Retinal pigment epithelial cell (primary cell): ENCODE results near the gene KLK7.

Source experiments
- DNase-seq: peaks from one replicate; pipeline ENCODE4 v3.0.0-alpha.2; 2010; ENCODE audit warnings: low read depth
- H3K4me3 ChIP-seq: 2 replicates; pipeline ENCODE4 v1.5.1; 2011; ENCODE audit warnings: mild to moderate bottlenecking, low read length, control low read depth, moderate library complexity
- CTCF ChIP-seq: conservative IDR thresholded peaks from 2 replicates; pipeline ENCODE4 v1.5.1; 2011; ENCODE audit warnings: low read depth, low read length, control low read depth, inconsistent platforms

The KLK7 gene

GRCh38 chr19:50933640-50934039 is 50.1 kb downstream of the KLK7 start:
- DNase-seq = no peak
- TF ChIP-seq CTCF = no peak
- no peak overlapping the region for H3K4me3 ChIP-seq

GRCh38 chr19:50932690-50933083 is 51.0 kb downstream of the KLK7 start:
- H3K4me3 ChIP-seq = no peak overlapping the region
- DNase-seq = no peak
- no peak for TF ChIP-seq CTCF

- no peak for DNase-seq
- TF ChIP-seq CTCF = no peak
- H3K4me3 ChIP-seq = no peak overlapping the region
Observed at GRCh38 chr19:50932018-50932689, 51.6 kb downstream of the KLK7 start.

- no peak overlapping the region for H3K4me3 ChIP-seq
- DNase-seq = no peak
- TF ChIP-seq CTCF = no peak
Observed at GRCh38 chr19:50931023-50931422, 52.7 kb downstream of the KLK7 start.

GRCh38 chr19:50928831-50929230 is 54.9 kb downstream of the KLK7 start:
- no peak overlapping the region for H3K4me3 ChIP-seq
- DNase-seq = no peak
- no peak for TF ChIP-seq CTCF
